ENCODE measurements around the gene KIF1C. TPM values are rescaled to one million over a fixed set of nuclear protein-coding genes. Genes with fewer than 3 reads are reported as not detected.
A peak's percentile ranks its signal among the peaks of the same experiment; 100 is the strongest.
"Not testable (repeated sequence)": the region's sequence is repeated elsewhere in the genome, so short reads cannot be mapped to it uniquely, and the experiment has no call there.

KIF1C gene
- total and polyA plus RNA-seq, 5 donors: 406 to 727 (median 546) TPM

DNA sequence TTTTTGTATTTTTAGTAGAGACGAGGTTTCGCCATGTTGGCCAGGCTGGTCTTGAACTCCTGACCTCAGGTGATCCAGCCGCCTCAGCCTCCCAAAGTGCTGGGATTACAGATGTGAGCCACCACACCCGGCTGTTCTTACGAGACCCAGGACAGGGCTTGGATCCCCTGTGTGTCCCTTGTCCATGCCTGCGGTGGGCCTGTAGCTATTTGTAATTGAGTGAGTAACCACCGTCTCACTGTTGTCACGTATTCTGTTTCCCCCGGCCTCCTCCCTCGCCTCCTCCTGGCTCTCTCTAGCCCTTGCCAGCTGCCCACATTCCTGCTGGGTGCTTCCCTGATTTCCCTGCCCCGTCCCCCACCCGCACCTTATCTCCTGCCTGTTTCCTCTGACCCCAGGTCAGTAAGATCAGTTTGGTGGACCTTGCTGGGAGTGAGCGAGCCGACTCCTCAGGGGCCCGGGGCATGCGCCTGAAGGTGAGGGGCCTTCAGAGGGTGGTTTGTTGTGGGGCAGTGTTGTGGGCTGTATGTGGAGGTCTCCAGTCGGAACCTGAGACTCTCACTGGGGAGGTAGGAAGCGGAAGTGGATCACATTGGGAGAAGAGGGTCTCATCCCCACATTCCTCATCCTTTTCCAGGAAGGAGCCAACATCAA, 5.6 kb downstream of the KIF1C start:
- ATAC-seq (no peak), DNase-seq (no peak)
- Histone ChIP-seq H3K9me3 (ENCODE audit: control insufficient read depth, low read length) (no peaks in the 10 kb centered on the region), H3K4me1 (ENCODE audit: control insufficient read depth, insufficient read depth, low read length) (no peaks in the 10 kb centered on the region), H3K27me3 (ENCODE audit: control insufficient read depth, insufficient read depth) (no peaks in the 10 kb centered on the region), H3K4me3 (ENCODE audit: low read length) (no peak overlapping the region), H3K27ac (ENCODE audit: low read length) (no peak overlapping the region)
- intact Hi-C loops (cut with DNase I): no loop called here
- 86% methylated on average over 18 of the region's 18 CpGs for WGBS

GRCh38 chr17:5011928-5012327, 14.2 kb downstream of the KIF1C start:
- no peak overlapping the region for H3K27ac ChIP-seq (ENCODE audit: low read length)
- no peaks in the 10 kb centered on the region for H3K27me3 ChIP-seq (ENCODE audit: control insufficient read depth, insufficient read depth)
- intact Hi-C loops (cut with DNase I): no loop called here
- WGBS: 72% methylated on average over 6 of the region's 6 CpGs
- no peak for DNase-seq
- ATAC-seq: peak in 1 of 2 donors; percentile 34
- no peaks in the 10 kb centered on the region for H3K9me3 ChIP-seq (ENCODE audit: control insufficient read depth, low read length)
- no peaks in the 10 kb centered on the region for H3K4me1 ChIP-seq (ENCODE audit: control insufficient read depth, insufficient read depth, low read length)
- no peak overlapping the region for H3K4me3 ChIP-seq (ENCODE audit: low read length)

DNA sequence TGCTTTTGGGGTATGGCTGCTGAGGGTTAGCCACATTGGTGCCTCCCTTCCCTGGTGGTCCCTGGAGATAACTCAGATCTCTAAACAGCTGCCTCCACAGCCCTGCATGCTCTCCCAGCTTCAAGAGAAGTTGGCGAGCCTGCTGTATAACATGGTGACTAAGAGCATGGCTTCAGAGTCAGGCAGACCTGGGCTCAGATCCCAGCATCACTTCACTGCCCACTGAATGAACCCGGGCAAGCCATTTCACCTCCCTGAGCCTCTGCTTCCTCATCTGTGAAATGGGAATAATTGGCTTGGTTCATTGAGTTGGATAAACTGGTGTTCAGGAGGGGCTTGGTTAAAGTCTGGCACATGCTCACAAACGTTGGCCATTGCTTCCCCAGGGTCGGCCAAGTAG, 16.6 kb downstream of the KIF1C start:
- H3K27me3 ChIP-seq (ENCODE audit: control insufficient read depth, insufficient read depth): no peaks in the 10 kb centered on the region
- no peak overlapping the region for H3K27ac ChIP-seq (ENCODE audit: low read length)
- no peaks in the 10 kb centered on the region for H3K9me3 ChIP-seq (ENCODE audit: control insufficient read depth, low read length)
- no peak overlapping the region for H3K4me3 ChIP-seq (ENCODE audit: low read length)
- ATAC-seq (no peak), DNase-seq (no peak)
- no peaks in the 10 kb centered on the region for H3K4me1 ChIP-seq (ENCODE audit: control insufficient read depth, insufficient read depth, low read length)
- WGBS: 72% methylated on average over 4 of the region's 4 CpGs
- intact Hi-C loops (cut with DNase I): no loop called here

GRCh38 chr17:5019475-5019956, 21.8 kb downstream of the KIF1C start:
- no peak overlapping the region for H3K4me3 ChIP-seq (ENCODE audit: low read length)
- H3K27ac ChIP-seq (ENCODE audit: low read length): no peak overlapping the region
- intact Hi-C loops (cut with DNase I): no loop called here
- H3K4me1 ChIP-seq (ENCODE audit: control insufficient read depth, insufficient read depth, low read length): no peaks in the 10 kb centered on the region
- H3K9me3 ChIP-seq (ENCODE audit: control insufficient read depth, low read length): no peaks in the 10 kb centered on the region
- 33% methylated on average over 1 of the region's 1 CpG for WGBS
- no peak for ATAC-seq
- no peaks in the 10 kb centered on the region for H3K27me3 ChIP-seq (ENCODE audit: control insufficient read depth, insufficient read depth)
- DNase-seq: no peak

DNA sequence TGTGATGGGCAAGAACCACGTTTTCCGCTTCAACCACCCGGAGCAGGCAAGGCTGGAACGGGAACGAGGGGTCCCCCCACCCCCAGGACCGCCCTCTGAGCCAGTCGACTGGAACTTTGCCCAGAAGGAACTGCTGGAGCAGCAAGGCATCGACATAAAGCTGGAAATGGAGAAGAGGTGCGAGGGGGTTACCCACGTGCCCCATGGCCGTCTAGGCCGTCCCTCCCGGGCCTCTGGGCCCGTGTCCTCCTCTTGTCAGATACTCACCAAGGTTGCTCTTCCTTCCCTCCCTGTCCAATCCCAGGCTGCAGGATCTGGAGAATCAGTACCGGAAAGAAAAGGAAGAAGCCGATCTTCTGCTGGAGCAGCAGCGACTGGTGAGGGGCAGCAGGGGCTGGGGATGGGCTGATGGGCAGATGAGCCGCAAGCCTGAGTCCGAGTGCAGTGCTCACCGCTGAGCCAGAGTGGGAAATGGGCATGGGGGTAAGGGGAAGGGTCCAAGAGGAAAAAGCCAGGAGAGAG, 22.8 kb downstream of the KIF1C start:
- DNase-seq (no peak), ATAC-seq (no peak)
- WGBS: 83% methylated on average over 20 of the region's 20 CpGs
- Histone ChIP-seq H3K9me3 (ENCODE audit: control insufficient read depth, low read length) (no peaks in the 10 kb centered on the region), H3K4me1 (ENCODE audit: control insufficient read depth, insufficient read depth, low read length) (no peaks in the 10 kb centered on the region), H3K27me3 (ENCODE audit: control insufficient read depth, insufficient read depth) (no peaks in the 10 kb centered on the region), H3K4me3 (ENCODE audit: low read length) (no peak overlapping the region), H3K27ac (ENCODE audit: low read length) (no peak overlapping the region)
- intact Hi-C loops (cut with DNase I): no loop called here

DNA sequence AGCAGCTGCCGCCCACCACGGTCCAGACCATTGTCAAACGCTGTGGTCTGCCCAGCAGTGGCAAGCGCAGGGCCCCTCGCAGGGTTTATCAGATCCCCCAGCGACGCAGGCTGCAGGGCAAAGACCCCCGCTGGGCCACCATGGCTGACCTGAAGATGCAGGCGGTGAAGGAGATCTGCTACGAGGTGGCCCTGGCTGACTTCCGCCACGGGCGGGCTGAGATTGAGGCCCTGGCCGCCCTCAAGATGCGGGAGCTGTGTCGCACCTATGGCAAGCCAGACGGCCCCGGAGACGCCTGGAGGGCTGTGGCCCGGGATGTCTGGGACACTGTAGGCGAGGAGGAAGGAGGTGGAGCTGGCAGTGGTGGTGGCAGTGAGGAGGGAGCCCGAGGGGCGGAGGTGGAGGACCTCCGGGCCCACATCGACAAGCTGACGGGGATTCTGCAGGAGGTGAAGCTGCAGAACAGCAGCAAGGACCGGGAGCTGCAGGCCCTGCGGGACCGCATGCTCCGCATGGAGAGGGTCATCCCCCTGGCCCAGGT, 24.5 kb downstream of the KIF1C start:
- DNase-seq (peak in 1 of 3 donors; percentile 59), ATAC-seq (no peak)
- no peak overlapping the region for H3K27ac ChIP-seq (ENCODE audit: low read length)
- intact Hi-C loops (cut with DNase I): no loop called here
- no peak overlapping the region for H3K4me3 ChIP-seq (ENCODE audit: low read length)
- H3K9me3 ChIP-seq (ENCODE audit: control insufficient read depth, low read length): no peaks in the 10 kb centered on the region
- H3K4me1 ChIP-seq (ENCODE audit: control insufficient read depth, insufficient read depth, low read length): no peaks in the 10 kb centered on the region
- WGBS: 93% methylated on average over 30 of the region's 30 CpGs
- no peaks in the 10 kb centered on the region for H3K27me3 ChIP-seq (ENCODE audit: control insufficient read depth, insufficient read depth)

DNA sequence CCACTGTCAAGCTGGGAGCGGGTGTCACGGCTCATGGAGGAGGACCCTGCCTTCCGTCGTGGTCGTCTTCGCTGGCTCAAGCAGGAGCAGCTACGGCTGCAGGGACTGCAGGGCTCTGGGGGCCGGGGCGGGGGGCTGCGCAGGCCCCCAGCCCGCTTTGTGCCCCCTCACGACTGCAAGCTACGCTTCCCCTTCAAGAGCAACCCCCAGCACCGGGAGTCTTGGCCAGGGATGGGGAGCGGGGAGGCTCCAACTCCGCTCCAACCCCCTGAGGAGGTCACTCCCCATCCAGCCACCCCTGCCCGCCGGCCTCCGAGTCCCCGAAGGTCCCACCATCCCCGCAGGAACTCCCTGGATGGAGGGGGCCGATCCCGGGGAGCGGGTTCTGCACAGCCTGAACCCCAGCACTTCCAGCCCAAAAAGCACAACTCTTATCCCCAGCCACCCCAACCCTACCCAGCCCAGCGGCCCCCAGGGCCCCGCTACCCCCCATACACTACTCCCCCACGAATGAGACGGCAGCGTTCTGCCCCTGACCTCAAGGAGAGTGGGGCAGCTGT, 25.9 kb downstream of the KIF1C start:
- ATAC-seq: peak; percentile 3 to 12
- H3K4me1 ChIP-seq (ENCODE audit: control insufficient read depth, insufficient read depth, low read length): no peaks in the 10 kb centered on the region
- intact Hi-C loops (cut with DNase I): no loop called here

DNA sequence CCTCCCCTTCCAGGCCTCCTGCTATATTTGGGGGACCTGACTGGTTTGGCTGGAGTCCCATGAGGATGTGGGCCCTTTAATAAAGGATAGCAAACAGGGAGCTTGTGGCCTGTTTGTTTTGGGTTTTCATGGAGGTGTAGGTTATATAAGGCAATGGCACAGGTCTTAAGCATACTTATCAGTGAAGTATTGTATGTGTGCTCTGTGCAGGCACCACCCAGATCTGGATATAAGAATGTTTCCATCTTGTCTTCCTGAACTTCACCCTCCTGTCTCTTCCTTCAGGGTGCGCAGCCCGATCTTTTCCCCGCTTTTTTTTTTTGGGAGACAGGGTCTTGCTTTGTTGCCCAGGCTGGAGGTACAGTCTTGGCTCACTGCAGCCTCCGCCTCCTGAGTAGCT, 26.9 kb downstream of the KIF1C start:
- H3K27me3 ChIP-seq (ENCODE audit: control insufficient read depth, insufficient read depth): no peaks in the 10 kb centered on the region
- 96% methylated on average over 4 of the region's 4 CpGs for WGBS
- no peaks in the 10 kb centered on the region for H3K9me3 ChIP-seq (ENCODE audit: control insufficient read depth, low read length)
- intact Hi-C loops (cut with DNase I): no loop called here
- no peak for DNase-seq
- ATAC-seq: no peak
- H3K4me1 ChIP-seq (ENCODE audit: control insufficient read depth, insufficient read depth, low read length): no peaks in the 10 kb centered on the region
- no peak overlapping the region for H3K4me3 ChIP-seq (ENCODE audit: low read length)
- no peak overlapping the region for H3K27ac ChIP-seq (ENCODE audit: low read length)

More for the DNA sequence above, 25.9 kb downstream of the KIF1C start:
- Histone ChIP-seq H3K9me3 (ENCODE audit: control insufficient read depth, low read length) (no peaks in the 10 kb centered on the region), H3K4me3 (ENCODE audit: low read length) (no peak overlapping the region), H3K27ac (ENCODE audit: low read length) (no peak overlapping the region), H3K27me3 (ENCODE audit: control insufficient read depth, insufficient read depth) (no peaks in the 10 kb centered on the region)
- DNase-seq: no peak
- WGBS: 91% methylated on average over 29 of the region's 29 CpGs

- Histone ChIP-seq H3K9me3 (ENCODE audit: control insufficient read depth, low read length) (no peaks in the 10 kb centered on the region), H3K27me3 (ENCODE audit: control insufficient read depth, insufficient read depth) (no peaks in the 10 kb centered on the region), H3K4me1 (ENCODE audit: control insufficient read depth, insufficient read depth, low read length) (no peaks in the 10 kb centered on the region), H3K4me3 (ENCODE audit: low read length) (no peak overlapping the region), H3K27ac (ENCODE audit: low read length) (no peak overlapping the region)
- no peak for DNase-seq
- 91% methylated on average over 6 of the region's 6 CpGs for WGBS
- no peak for ATAC-seq
- intact Hi-C loops (cut with DNase I): no loop called here
These were observed 29.5 kb downstream of the KIF1C start for GRCh38 chr17:5027299-5027698.

DNA sequence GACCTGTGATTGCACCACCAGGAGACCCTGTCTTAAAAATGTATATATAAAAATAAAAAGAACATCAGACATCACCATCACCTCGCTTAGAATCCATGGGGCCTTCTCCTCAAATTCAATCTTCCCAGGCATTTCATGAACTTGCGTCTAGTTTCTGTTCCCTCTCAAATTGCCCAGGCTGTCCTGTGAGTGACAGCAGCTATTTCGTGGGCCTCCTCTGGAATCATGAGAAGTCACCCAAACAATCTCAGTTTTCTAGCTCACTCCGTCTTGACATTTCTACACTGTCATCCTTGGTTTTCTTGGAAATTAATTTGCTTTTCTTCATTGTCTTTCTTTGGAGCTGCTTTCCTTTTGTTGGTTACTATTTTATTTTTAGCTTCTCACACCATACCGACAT, 30.2 kb downstream of the KIF1C start:
- no peaks in the 10 kb centered on the region for H3K9me3 ChIP-seq (ENCODE audit: control insufficient read depth, low read length)
- DNase-seq (no peak), ATAC-seq (no peak)
- 65% methylated on average over 5 of the region's 5 CpGs for WGBS
- intact Hi-C loops (cut with DNase I): no loop called here
- H3K27me3 ChIP-seq (ENCODE audit: control insufficient read depth, insufficient read depth): no peaks in the 10 kb centered on the region
- H3K4me3 ChIP-seq (ENCODE audit: low read length): no peak overlapping the region
- no peak overlapping the region for H3K27ac ChIP-seq (ENCODE audit: low read length)
- H3K4me1 ChIP-seq (ENCODE audit: control insufficient read depth, insufficient read depth, low read length): no peaks in the 10 kb centered on the region

- H3K27me3 ChIP-seq (ENCODE audit: control insufficient read depth, insufficient read depth); H3K4me3 ChIP-seq (ENCODE audit: low read length); H3K27ac ChIP-seq (ENCODE audit: low read length); DNase-seq; H3K9me3 ChIP-seq (ENCODE audit: control insufficient read depth, low read length); intact Hi-C loops (cut with DNase I); ATAC-seq; H3K4me1 ChIP-seq (ENCODE audit: control insufficient read depth, insufficient read depth, low read length): not testable (repeated sequence)
- WGBS: 88% methylated on average over 2 of the region's 2 CpGs
These were observed 32.4 kb downstream of the KIF1C start for GRCh38 chr17:5030168-5030567.
